GM12874 (cell line): Measurements from ENCODE around the gene BHLHA15.

Source experiments
- CTCF ChIP-seq: IDR thresholded peaks from 2 replicates; pipeline ENCODE4 v1.5.1; 2011; ENCODE audit warnings: low read depth, mild to moderate bottlenecking, control low read depth, low read length, moderate library complexity; ENCODE audit not compliant: insufficient read depth

The BHLHA15 gene

GRCh38 chr7:98177553-98177952, 33.7 kb upstream of the BHLHA15 start:
- TF ChIP-seq CTCF = no peak

GRCh38 chr7:98178321-98178720, 32.9 kb upstream of the BHLHA15 start:
- TF ChIP-seq CTCF = no peak

GRCh38 chr7:98178762-98179490, 32.3 kb upstream of the BHLHA15 start:
- no peak for TF ChIP-seq CTCF

GRCh38 chr7:98180751-98181150, 30.5 kb upstream of the BHLHA15 start:
- no peak for TF ChIP-seq CTCF

- TF ChIP-seq CTCF = no peak
Measured at GRCh38 chr7:98185101-98185500, 26.1 kb upstream of the BHLHA15 start.

GRCh38 chr7:98186452-98187137, 24.6 kb upstream of the BHLHA15 start:
- no peak for TF ChIP-seq CTCF

GRCh38 chr7:98187138-98187502, 24.1 kb upstream of the BHLHA15 start:
- TF ChIP-seq CTCF = no peak
